ENCODE measurements around the gene PLXND1.
"Not testable (repeated sequence)": the region's sequence is repeated elsewhere in the genome, so short reads cannot be mapped to it uniquely, and the experiment has no call there.

The PLXND1 gene, protein sequence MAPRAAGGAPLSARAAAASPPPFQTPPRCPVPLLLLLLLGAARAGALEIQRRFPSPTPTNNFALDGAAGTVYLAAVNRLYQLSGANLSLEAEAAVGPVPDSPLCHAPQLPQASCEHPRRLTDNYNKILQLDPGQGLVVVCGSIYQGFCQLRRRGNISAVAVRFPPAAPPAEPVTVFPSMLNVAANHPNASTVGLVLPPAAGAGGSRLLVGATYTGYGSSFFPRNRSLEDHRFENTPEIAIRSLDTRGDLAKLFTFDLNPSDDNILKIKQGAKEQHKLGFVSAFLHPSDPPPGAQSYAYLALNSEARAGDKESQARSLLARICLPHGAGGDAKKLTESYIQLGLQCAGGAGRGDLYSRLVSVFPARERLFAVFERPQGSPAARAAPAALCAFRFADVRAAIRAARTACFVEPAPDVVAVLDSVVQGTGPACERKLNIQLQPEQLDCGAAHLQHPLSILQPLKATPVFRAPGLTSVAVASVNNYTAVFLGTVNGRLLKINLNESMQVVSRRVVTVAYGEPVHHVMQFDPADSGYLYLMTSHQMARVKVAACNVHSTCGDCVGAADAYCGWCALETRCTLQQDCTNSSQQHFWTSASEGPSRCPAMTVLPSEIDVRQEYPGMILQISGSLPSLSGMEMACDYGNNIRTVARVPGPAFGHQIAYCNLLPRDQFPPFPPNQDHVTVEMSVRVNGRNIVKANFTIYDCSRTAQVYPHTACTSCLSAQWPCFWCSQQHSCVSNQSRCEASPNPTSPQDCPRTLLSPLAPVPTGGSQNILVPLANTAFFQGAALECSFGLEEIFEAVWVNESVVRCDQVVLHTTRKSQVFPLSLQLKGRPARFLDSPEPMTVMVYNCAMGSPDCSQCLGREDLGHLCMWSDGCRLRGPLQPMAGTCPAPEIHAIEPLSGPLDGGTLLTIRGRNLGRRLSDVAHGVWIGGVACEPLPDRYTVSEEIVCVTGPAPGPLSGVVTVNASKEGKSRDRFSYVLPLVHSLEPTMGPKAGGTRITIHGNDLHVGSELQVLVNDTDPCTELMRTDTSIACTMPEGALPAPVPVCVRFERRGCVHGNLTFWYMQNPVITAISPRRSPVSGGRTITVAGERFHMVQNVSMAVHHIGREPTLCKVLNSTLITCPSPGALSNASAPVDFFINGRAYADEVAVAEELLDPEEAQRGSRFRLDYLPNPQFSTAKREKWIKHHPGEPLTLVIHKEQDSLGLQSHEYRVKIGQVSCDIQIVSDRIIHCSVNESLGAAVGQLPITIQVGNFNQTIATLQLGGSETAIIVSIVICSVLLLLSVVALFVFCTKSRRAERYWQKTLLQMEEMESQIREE (N-terminal part only)

DNA sequence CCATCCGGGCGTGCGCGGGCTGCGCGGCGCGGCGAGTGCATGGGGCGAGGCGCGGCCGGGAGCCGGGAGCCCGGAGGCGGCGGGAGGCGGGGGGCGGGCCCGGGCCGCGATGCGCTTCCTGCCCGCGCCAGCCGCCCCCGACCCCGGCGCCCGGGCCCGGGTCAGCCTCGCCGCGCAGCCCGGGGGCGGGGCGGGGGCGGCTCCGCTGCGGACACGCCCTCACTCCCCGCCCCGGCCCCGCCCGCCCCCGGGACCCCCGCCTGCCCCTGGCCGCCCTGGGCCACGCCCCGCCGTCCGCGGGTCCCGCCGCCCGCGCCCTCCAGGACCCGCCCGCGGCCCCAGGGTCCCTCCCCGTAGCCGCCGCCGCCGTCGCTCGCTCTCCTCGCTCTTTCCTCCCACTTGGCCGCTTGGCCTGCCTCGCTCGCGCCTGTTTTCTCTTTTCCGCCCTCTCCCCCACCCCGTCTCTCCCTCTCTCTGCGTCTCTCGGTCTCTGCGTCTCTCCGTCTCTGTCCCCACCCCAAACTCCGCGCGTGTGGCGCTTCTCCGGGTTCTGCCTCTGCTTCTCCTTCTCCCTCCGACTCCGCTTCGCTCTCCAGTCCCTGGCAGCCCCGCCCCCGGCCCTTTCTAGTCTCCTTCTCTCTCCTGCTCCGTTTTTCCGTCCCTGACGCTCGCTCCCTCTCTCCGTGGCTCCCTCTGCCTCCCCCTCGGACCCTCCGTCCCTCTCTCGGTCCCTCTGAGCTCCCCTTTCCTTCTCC lies at the start of gene PLXND1:
PLXND1 (minus strand) TSS at position 41 of the 755 bp plus-strand sequence; CDS start at position 4, 37 bp downstream.
- DNase-seq, result no peak

DNA sequence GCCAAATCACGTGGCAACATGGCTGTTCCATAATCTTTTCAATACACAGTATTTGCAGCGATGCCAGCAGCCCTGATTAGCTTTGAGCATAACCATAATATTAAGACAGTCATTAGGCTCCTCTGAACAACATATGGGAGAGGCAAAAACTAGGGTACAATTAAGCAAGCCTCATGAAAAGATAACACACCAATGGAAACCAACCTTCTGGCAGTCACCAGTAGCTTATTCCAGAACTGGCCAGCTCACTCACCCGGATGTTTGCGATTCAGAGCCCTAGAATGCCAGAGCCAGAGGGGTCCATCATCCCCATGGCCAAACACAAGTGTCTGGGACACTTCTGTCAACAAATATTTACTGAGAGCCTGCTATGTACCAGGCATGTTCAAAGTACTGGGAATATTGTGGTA lies 48.8 kb upstream of the PLXND1 start:
- no peak for DNase-seq

DNA sequence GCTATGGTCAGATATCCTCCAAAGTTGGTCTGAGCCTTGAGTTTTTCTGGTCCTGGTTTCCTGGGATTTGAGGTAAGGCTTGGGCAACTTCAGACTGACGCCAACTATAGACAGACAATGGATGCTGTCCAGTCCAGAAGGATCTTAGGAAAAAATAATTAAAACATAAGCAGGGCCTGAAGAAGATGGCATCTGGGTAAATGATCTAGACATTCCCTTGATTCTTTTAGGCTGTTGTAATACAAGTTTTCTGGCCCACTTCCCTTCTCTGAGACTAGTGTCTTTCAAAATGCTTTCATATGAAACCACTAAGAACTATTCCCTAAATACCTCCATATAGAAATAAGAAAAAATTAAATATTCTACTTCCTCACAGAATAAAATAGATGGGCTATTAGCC lies 47.7 kb upstream of the PLXND1 start:
- DNase-seq, result no peak

DNA sequence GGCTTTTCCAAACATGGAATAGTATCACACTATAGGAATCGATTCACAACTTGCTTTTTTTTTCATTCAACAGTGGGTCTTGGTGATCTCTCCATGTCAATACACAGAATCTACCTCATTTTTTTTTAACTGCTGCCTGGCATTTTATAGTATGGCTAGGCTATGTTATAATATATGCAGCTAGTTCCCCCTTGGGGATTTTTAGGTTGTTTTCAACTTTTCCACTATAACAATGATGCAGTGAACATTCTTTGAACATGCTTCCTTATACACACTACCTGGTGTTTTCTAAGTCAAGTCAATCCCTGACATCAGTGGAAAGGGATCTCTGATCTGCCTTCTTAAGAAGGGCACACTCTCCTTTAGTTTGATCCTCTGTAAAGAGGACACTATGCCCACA lies 46.5 kb upstream of the PLXND1 start:
- DNase-seq, result no peak

DNA sequence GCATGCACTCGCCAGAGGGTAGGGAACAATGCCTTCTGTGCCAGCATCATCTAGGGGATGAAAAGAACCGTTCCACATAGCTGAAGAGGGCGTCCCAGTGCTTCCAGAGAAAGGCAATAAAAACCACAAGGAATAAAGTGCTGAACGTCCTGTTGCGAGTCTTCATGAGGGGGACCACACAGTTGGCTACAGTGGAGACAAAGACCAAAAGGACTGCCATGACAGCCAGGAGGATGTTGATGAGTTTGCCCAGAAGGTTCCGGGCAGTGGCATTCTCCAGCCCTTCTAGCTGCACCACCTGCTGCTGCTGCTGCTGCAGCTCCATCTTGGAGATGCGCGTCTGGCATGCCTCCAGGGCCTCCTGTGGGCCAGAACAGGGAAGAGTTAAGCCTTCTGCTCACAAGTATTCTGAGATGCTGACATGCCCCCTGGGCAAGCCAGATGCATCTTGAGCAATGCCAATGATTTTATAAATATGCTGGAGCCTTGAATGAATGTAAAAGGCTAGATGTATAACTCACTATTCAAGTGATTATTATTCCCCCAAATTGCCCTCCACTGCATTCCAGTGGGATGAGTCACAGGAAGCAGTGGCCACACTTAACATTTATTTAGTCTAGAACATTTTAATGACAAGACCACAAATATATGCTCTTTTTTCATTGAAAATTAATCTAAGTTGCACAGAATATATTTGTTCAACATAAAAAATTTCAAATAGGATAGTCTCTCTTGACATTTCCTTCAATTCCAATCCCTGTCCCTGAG lies 45.1 kb upstream of the PLXND1 start:
- no peak for DNase-seq

DNA sequence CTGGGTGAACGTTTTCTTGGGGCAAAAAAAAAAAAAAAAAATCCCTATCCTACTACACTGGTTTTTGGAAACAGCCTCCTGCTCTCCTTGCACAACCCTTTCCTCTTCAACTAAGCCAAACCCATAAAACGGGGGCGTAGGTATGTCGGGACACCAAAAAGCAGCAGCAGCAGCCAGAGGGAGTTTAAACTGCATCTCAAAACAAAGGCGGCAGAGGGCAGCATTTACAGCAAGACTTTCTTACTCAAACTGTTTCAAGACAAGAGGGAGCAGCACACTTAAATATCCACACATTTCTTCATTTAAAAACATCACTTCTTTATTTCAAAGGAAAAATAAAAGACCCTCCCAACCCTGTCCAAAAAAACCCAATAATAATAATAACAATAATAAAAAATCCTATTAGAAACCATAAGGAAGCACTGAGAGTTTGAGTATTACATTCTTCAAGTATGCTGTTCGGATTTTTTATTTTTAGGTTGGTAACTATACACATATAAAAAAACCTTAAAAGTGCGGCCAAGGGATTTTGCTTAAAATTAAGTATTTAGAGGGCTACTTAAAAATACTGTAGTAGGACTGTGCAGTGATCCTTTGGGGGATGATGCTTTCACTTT lies 43.9 kb upstream of the PLXND1 start:
- DNase-seq, result no peak

DNA sequence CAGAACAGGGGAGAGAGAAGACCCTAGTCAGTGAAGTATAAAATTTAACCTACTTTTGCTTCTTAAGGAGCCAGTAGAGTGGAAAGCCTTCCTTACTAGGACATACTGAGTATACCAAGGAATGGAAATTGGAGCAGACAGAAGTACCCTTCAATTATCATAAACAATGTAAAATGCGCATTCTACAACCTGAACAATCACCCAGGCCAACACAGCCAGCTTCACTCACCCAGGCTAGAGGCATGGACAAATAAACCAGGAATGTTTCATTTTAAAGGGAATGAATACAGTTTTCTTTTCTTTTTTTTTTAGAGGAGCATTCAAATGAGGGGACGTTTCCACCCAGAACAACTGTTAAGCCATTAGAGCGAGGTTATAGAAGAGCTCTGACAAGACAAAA lies 41.9 kb upstream of the PLXND1 start:
- no peak for DNase-seq

DNA sequence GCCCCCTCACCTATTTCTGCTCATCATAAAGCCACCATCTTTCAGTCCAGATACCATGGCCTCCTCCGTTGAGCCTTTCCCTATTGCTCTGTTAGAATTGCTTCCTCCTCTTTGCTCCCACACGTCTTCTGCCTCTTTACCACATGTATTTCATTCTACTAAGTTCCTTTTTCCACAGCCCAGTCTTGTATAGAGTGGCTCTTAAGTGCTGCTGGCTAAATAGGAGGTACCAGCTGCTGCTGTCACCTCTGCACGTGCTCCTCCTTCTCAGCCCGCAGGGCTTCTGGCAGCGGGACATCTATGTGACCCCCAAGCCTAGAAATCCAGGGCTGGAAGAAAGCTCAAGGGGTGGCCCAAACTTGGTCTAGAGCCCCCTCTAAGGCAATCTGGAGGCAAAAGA lies 38.8 kb upstream of the PLXND1 start:
- no peak for DNase-seq

DNA sequence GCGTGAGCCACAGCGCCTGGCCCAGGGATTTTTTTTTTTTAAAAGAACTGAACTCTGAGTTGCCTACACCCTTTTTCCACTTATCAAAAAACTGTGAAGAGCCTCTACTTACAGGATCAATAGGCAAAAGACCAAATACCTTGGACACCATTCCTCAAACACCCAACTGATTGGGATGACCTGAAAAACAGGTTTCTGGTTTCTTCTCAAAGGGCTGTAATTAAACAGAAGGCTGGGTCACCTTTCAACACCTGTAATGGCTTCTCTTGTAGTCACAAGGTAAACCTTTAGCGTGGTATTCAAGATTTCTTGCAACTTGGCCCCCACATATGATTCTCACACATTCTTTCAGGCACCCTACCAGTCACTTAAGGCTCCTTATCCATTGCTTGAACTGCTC lies 38.4 kb upstream of the PLXND1 start:
- DNase-seq, result no peak

DNA sequence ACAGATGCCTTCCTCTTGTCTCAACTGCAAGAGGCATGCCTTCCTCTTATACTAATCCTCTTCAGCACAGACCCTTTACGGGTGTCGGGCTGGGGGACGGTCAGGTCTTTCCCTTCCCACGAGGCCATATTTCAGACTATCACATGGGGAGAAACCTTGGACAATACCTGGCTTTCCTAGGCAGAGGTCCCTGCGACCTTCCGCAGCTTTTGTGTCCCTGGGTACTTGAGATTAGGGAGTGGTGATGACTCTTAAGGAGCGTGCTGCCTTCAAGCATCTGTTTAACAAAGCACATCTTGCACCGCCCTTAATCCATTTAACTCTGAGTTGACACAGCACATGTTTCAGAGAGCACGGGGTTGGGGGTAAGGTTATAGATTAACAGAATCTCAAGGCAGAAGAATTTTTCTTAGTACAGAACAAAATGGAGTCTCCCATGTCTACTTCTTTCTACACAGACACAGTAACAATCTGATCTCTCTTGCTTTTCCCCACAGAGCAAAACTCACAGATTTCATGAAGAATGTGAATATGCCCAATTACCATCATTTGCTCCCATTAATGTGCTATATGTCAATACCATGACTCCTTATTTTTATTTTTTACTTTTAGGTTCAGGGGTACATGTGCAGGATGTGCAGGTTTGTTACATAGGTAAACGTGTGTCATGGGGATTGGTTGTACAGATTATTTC lies 35.2 kb upstream of the PLXND1 start:
- DNase-seq, result not testable (repeated sequence)

DNA sequence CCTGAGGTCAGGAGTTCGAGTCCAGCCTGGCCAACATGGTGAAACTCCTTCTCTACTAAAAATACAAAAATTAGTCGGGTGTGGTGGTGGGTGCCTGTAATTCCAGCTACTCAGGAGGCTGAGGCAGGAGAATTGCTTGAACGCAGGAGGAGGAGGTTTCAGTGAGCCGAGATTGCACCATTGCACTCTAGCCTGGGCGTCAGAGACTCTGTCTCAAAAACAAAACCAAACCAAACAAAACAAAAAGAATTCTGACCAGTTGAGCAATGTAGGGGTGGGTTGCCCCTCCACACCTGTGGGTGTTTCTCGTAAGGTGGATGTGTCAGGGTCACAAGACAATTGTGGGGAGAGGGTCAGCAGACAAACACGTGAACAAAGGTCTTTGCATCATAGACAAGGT lies 34.5 kb upstream of the PLXND1 start:
- DNase-seq, result not testable (repeated sequence)

DNA sequence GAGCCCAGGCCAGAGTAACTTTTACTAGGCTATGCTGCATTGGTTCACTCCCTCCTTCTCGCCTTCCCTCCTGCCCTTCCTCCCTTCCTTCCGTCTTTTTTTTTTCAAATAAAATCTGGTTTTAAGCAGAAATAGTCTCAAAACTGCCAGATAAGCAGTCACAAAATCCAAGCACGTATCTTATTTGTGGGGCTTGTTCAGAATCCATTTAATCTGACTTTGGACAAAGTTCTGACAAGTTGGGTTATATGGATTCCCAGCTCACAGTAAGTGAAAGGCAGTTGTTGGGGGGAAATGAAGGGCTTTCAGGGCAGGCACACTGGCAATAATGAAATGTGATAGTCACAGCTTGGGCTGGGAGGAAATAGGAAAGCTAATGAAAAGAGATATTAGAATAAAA lies 32.0 kb upstream of the PLXND1 start:
- DNase-seq, result no peak

DNA sequence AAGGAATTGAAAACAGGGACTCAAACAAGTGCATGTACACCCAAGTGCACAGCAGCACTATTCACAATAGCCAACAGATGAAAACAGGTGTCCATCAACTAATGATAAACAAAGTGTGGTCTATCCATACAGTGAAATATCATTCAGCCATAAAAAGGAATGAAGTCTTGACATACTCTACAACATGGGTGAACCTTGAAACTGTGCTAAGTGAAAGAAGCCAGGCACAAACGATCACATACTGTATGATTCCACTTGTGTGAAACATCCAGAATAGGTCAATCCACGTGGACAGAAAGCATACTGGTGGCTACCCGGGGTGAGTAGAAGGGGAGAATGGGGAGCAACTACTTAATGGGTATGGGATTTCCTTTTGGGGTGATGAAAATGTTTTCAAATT lies 29.6 kb upstream of the PLXND1 start:
- DNase-seq, result no peak

DNA sequence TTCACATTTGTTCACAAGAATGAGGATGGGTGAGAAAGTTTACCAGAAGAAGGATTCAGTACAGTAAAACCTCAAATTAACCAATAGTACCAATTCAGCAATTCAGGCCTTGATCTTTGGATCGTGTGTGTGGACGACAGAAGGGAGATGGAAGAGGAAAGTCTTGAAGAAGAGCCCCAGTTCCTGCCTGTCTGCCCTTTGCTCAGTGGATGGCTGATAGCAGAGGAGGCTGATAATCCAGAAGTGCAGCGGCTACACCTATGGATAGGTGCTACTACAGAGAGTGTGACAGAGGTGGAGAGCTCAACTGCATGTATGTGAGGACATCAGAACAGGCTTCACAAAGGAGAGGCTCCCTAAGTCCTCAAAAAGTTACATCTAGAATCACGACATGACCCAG lies 29.2 kb upstream of the PLXND1 start:
- no peak for DNase-seq

DNA sequence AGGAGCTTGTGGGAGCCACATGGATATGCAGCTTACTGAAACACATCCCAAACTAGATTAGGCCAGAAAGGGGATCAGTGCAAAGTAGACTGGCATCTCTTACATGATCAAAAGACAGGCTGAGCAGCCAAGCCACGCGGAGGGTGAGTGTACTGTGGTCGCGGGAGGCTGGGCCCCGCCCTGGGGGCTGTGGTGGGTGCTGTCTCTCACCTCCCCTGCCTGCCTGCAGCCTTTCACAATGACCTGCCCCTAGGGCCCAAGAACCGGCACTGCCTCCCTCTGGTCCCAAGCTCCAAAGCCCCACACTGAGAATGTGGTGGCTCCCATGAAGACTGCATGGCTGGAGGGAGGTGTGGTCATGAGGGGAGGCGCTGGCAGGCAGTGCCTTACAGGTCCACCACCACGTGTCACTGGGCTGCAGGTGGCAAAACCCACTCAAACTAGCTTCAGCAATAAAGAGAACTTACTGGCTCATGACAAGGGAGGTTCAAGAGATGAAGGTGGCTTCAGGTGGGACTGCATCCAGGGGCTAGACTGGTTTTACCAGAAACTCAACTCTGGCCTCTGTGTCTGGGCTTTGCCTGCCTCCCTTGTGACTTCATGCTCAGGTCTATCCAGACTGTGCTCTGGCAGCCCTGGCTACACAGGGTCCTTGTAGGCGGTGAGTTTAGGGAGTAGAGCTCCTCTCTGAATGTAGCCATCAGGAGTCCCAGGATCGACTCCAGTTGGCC lies 27.4 kb upstream of the PLXND1 start:
- DNase-seq, result no peak

DNA sequence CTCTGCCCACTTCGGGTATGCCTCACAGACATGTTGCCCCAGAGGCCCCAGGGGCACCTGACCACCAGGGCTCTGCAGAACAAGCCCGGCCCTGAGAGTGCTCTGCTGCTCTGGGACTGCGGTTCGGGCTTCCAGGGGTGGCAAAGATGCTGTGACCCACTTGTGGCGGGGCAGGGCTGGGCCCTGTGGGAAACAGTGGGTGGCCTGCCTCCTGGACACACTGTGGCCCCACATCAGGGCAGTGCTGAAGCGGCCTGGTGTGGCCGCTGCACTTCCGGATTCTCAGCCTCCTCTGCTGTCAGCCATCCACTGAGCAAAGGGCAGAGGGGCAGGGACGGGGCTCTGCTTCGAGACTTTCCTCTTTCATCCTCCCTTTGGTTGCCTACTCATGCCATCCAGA lies 26.5 kb upstream of the PLXND1 start:
- DNase-seq, result no peak

DNA sequence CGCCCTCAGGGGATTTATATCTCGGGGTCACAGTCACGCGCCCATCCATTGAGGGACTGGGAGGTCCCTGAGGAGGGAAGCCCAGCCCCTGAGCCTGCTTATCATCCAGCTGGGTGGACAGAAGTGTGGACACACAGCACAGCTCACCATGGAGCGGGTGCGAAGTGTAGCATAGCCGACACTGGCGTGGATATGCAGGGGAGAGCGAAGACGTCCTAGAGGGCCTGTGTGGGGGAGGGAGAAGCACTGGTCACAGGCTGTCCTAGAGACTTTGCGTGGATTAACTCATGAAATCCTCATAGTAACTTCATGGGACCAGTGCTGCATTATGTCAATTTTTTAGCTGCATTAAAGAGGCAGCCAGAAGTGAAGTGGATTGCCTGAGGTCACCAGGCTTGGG lies 26.1 kb upstream of the PLXND1 start:
- no peak for DNase-seq

DNA sequence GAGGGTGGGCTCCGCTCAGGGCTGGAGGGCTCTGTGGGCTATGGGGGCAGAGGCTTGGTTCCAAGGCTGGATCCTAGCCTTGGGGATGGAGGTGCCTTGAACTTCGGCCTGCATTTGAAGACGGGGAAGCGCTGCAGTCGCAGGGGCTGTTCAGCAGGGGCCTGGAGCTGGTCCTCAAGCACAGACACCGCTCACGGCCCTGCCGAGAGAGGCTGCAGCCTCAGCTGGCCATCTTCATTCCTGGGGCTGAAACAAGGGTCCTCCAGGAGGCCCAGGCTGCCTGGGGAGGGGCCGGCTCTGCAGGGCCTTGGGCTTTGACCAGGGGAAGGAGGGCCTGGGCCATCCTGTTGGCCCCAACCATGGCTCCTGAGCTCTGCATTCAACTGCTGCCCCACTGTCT lies 25.6 kb upstream of the PLXND1 start:
- DNase-seq, result no peak

DNA sequence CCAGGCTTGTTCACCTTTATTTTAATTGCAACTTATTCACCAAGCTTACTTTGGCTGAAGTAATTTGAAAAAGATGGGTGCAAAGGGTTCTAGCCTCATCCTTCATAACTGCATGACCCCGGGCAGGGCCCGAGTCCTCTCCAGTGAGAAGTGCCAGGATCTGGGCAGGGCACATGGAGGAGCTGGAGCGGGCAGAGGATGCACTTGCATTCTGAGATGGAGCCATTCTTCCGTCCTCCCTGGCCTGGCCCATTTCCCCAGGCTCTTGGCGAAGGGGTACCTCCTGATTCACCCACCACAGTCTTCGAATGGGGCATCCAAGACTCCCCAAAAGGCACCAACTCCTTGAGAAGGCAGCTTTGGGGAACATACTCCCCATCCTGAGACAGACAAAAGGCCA lies 22.5 kb upstream of the PLXND1 start:
- no peak for DNase-seq

DNA sequence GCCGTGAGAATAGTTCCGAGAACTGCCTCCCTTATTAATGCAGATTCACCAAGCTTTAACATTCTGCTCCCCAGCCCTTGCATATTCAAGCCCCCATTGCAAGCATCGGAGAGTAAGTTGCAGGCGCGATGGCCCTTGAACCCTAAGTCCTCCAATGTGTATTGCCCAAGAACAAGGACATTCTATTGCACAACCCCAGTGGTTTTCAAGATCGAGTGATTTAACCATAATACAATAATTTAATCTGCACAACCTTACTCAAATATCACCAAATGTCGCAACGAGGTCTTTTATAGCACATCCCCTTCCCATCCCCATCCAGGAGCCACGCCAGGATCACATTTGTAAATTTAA lies 21.7 kb upstream of the PLXND1 start:
- no peak for DNase-seq

Data from NCI-H1417 treated with DMSO at 0.1 percent for 48 hours (cell line).